ENCODE data around the gene NDRG2. TPM values are rescaled to one million over a fixed set of nuclear protein-coding genes. Genes with fewer than 3 reads are reported as not detected.
A peak's percentile ranks its signal among the peaks of the same experiment; 100 is the strongest.

The NDRG2 gene
- total RNA-seq, 2 donors from 2014 or later: 136 to 171 TPM

DNA sequence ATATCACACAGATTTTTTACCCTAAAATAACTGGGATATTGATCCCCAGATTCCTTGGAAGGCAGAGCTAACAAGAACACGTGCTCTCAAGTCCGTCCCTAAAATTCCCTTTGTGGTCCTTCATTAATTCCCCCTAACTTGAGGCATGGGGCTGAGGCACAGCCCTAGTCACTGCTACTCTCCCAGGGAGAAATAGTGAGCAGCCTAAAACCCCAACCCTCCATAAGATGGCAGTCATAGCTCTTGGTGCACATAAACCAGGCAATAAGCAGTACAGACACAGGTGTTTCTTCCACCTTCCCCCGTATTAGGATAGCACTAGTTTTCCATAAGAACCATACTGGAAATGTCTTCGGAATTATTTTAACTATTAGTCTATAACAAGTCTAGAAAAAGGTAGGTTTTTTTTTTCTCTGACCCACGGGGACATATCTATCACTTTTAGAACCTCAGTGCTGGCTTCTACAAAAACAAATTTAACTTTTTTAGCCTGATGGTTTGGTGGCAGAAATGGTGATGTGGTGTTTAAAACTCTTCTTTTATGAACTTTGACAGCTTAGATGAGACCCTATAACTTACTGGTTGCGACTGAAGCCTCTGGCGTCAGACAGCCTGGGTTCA is 42.1 kb upstream of the NDRG2 start:
- H3K27me3 ChIP-seq: no peaks in the 10 kb centered on the region
- H3K36me3 ChIP-seq: no peaks in the 10 kb centered on the region
- H3K4me1 ChIP-seq: peaks cover 7% of the 10 kb centered on the region
- TF ChIP-seq, protein P1, sequence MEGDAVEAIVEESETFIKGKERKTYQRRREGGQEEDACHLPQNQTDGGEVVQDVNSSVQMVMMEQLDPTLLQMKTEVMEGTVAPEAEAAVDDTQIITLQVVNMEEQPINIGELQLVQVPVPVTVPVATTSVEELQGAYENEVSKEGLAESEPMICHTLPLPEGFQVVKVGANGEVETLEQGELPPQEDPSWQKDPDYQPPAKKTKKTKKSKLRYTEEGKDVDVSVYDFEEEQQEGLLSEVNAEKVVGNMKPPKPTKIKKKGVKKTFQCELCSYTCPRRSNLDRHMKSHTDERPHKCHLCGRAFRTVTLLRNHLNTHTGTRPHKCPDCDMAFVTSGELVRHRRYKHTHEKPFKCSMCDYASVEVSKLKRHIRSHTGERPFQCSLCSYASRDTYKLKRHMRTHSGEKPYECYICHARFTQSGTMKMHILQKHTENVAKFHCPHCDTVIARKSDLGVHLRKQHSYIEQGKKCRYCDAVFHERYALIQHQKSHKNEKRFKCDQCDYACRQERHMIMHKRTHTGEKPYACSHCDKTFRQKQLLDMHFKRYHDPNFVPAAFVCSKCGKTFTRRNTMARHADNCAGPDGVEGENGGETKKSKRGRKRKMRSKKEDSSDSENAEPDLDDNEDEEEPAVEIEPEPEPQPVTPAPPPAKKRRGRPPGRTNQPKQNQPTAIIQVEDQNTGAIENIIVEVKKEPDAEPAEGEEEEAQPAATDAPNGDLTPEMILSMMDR (IDR thresholded peaks at IDR 0.05): no peak
- H3K27ac ChIP-seq: no peak overlapping the region
- no peak overlapping the region for H3K4me3 ChIP-seq
- intact Hi-C loops (cut with DNase I): loop anchor here (5.0 kb wide), 1 partner anchor 40 kb away; no protein-coding TSS in a partner anchor
- no peak for DNase-seq
- no peaks in the 10 kb centered on the region for H3K9me3 ChIP-seq
- no peak overlapping the region for H3K9ac ChIP-seq (ENCODE audit: low read depth in 2 of 2, low read length in 2 of 2)

DNA sequence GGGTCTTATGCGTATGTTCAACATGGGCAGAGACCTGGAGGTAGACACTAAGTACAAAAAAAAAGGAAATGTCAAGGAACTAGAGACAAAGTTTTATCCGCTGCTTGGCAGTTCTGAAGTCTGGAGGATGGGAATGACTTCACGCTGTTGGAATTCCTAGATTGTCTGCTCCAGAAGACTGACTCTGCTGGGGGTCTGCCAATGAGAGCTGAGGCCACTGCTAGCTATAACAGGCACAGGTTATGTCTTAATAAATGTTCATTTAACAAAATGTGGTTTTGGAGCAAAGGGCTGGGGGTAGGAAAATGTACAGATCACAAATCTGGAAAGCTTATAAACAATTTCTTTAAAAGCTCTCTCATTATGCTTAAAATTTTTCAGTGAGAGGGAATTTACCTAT is 38.6 kb upstream of the NDRG2 start:
- no peaks in the 10 kb centered on the region for H3K9me3 ChIP-seq
- H3K9ac ChIP-seq (ENCODE audit: low read depth in 2 of 2, low read length in 2 of 2): no peak overlapping the region
- TF ChIP-seq, protein P1 (IDR thresholded peaks at IDR 0.05): no peak
- no peak for DNase-seq
- H3K36me3 ChIP-seq: no peaks in the 10 kb centered on the region
- intact Hi-C loops (cut with DNase I): no loop called here
- H3K27me3 ChIP-seq: no peaks in the 10 kb centered on the region
- no peak overlapping the region for H3K27ac ChIP-seq
- no peaks in the 10 kb centered on the region for H3K4me1 ChIP-seq
- H3K4me3 ChIP-seq: no peak overlapping the region

DNA sequence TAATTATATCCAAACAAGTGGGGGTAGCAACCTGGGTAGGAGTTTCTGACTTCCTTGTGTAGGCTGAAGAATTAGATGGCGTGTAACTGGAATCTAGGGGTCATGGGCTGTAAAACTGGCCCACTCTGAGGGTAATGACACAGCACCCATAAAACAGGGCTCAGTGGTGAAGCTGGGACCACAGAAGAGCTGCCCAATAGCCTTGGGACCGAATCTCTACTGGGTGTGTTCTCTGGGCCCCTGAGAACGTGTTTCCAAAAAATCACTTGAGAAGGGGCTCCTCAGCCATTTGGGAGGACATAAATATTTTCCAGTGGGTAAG is 36.4 kb upstream of the NDRG2 start:
- no peak for DNase-seq

DNA sequence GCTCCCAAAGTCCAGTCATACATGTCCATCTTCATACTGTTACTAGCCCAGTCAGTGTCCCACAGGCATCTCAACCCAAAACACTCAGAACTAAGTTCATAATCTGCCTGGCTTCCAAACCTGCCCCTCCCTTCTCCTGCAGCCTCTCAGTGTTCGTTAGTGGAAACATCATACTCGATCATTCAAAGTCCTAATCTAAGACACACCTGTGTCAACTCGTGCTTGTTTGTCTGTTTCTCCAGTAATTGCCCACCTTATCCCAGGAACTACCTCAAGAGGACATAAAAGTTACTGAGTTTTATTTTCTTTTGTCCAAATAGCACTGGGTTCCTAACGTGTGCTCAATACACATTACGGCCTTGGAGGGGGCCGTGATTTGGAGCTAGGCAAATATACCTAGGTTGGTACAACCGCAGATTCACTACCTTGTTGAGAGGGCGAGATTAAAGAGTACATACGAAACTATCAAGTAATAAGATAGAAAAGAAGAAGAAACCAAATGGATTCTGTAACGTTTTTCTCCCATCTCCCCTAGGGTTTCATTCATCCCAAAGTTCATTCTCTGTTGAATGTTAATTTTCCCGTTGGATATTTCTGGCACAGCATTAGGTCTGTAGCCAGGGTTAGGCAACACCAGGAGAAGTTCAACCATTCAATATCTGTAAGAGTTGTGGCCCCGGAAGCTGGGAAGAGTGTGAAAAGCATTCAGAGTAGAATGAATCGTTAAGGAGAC is 35.9 kb upstream of the NDRG2 start:
- Histone ChIP-seq H3K4me3 (no peak overlapping the region), H3K4me1 (no peaks in the 10 kb centered on the region), H3K36me3 (no peaks in the 10 kb centered on the region), H3K27me3 (no peaks in the 10 kb centered on the region), H3K9ac (ENCODE audit: low read depth in 2 of 2, low read length in 2 of 2) (peak overlapping the region in 1 of 2 donors; percentile 22), H3K27ac (peak overlapping the region; percentile 81), H3K9me3 (no peaks in the 10 kb centered on the region)
- TF ChIP-seq, protein P1 (IDR thresholded peaks at IDR 0.05): no peak
- intact Hi-C loops (cut with DNase I): no loop called here
- peak; percentile 70 for DNase-seq

More for the DNA sequence above, 36.4 kb upstream of the NDRG2 start:
- Histone ChIP-seq H3K27me3 (no peaks in the 10 kb centered on the region), H3K9ac (ENCODE audit: low read depth in 2 of 2, low read length in 2 of 2) (peak overlapping the region in 1 of 2 donors; percentile 22), H3K27ac (peak overlapping the region; percentile 81), H3K4me1 (no peaks in the 10 kb centered on the region), H3K9me3 (no peaks in the 10 kb centered on the region), H3K4me3 (no peak overlapping the region), H3K36me3 (no peaks in the 10 kb centered on the region)
- intact Hi-C loops (cut with DNase I): no loop called here
- TF ChIP-seq, protein P1 (IDR thresholded peaks at IDR 0.05): no peak

DNA sequence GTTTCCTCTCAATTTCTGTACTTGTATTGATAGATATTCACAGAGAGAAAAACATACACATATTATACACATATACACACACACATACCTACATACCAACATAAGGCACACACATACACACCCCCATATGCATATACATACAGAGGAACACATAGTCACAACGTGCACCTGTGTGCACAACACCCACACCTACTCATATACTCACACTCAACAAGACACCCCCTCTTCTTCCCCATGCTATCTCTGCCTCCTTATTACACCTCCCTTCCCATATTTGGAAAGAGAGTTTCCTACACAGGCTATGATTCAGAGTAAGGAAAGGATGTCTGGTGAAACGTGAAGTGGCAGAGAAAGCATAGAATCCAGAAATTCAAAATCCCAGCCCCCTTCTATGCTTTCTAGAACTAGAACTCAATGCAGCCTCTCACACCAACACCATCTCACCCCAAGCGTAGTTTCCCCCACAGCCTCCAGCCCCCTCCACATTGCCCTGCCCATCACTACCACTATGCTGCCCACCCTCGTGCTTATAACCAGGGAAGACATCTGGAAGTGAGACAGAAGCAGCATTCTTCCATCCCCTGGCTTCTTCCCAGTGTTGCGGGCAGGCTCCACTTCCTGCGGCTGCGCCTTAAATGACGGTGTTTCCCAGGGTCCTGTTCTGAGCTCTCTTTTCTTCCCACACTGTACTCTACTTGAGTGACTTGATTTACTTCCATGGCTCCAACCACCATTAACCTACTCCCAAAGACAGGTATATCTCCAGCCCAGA is 35.2 kb upstream of the NDRG2 start:
- H3K27ac ChIP-seq: peak overlapping the region; percentile 81

More for the DNA sequence above, 35.2 kb upstream of the NDRG2 start:
- H3K36me3 ChIP-seq: no peaks in the 10 kb centered on the region
- no peaks in the 10 kb centered on the region for H3K9me3 ChIP-seq
- no peak overlapping the region for H3K4me3 ChIP-seq
- intact Hi-C loops (cut with DNase I): no loop called here
- no peaks in the 10 kb centered on the region for H3K27me3 ChIP-seq
- peak; percentile 19 for DNase-seq
- peaks cover 1% of the 10 kb centered on the region for H3K4me1 ChIP-seq
- TF ChIP-seq, protein P1 (IDR thresholded peaks at IDR 0.05): no peak
- peak overlapping the region; percentile 22 to 39 for H3K9ac ChIP-seq (ENCODE audit: low read depth in 2 of 2, low read length in 2 of 2)
